Vagina (tissue), 2 donors: ENCODE results near the gene DOC2B. TPM values are rescaled to one million over a fixed set of nuclear protein-coding genes. Genes with fewer than 3 reads are reported as not detected.
"Not testable (repeated sequence)": the region's sequence is repeated elsewhere in the genome, so short reads cannot be mapped to it uniquely, and the experiment has no call there.

Experiments used
- DNase-seq, 2 donors: peaks; one replicate each; pipeline ENCODE4 v3.0.0-alpha.2; 2017; ENCODE audit errors: extremely low spot score in 2 of 2
- H3K27ac ChIP-seq: fragments of 200-600 bp; sonication (generic); one replicate; pipeline ENCODE4 v1.5.1; 2019
- H3K27me3 ChIP-seq: fragments of 200-600 bp; sonication (generic); one replicate; pipeline ENCODE4 v1.5.1; 2019
- H3K36me3 ChIP-seq, 2 donors: fragments of 200-600 bp; sonication (generic); one replicate each; pipeline ENCODE4 v1.5.1; 2017 to 2019
- H3K4me1 ChIP-seq: fragments of 200-600 bp; sonication (generic); one replicate; pipeline ENCODE4 v1.5.1; 2019
- H3K4me3 ChIP-seq, 2 donors: fragments of 200-600 bp; sonication (generic); 1 replicate in 1 of 2; 2 replicates in 1 of 2; pipeline ENCODE4 v1.5.1; 2016 to 2019
- H3K9me3 ChIP-seq: fragments of 200-600 bp; sonication (generic); one replicate; pipeline ENCODE4 v1.5.1; 2019
- POLR2A ChIP-seq, 2 donors: fragments of 450-650 bp; IDR thresholded peaks; one replicate each; pipeline ENCODE4 v1.6.1; 2017; ENCODE audit warnings: antibody characterized with exemption in 2 of 2, mild to moderate bottlenecking in 2 of 2, moderate library complexity in 2 of 2
- POLR2AphosphoS5 ChIP-seq, 2 donors: sonication (generic); formaldehyde crosslinking; IDR thresholded peaks; one replicate each; pipeline ENCODE4 v1.9.0; 2017; ENCODE audit warnings: antibody characterized with exemption in 2 of 2, mild to moderate bottlenecking in 2 of 2, low read depth in 1 of 2; ENCODE audit not compliant: insufficient read depth in 1 of 2
- intact Hi-C: fragments of 100-400 bp; cut with DNase I; formaldehyde crosslinking; loops from one replicate; pipeline ENCODE4 v1.15.1; 2023
- total RNA-seq: library from RNA; depleted of rRNA; stranded (reverse); fragments of >200 nt; gene quantifications from one replicate; pipeline ENCODE4 v1.2.3, GENCODE V29; 2016
- TF ChIP-seq, protein P1 (sequence below), 3 experiments: fragments of 450-650 bp in 2 of 3; fragments of 200-600 bp in 1 of 3; sonication (generic) in 1 of 3; IDR thresholded peaks; one replicate each; pipeline ENCODE4 v1.5.1; 2017 to 2019; ENCODE audit warnings: antibody characterized with exemption in 3 of 3, mild to moderate bottlenecking in 2 of 3, moderate library complexity in 2 of 3

Gene DOC2B
- total RNA-seq, 1 donor from 2014 or later = 10.1 TPM

DNA sequence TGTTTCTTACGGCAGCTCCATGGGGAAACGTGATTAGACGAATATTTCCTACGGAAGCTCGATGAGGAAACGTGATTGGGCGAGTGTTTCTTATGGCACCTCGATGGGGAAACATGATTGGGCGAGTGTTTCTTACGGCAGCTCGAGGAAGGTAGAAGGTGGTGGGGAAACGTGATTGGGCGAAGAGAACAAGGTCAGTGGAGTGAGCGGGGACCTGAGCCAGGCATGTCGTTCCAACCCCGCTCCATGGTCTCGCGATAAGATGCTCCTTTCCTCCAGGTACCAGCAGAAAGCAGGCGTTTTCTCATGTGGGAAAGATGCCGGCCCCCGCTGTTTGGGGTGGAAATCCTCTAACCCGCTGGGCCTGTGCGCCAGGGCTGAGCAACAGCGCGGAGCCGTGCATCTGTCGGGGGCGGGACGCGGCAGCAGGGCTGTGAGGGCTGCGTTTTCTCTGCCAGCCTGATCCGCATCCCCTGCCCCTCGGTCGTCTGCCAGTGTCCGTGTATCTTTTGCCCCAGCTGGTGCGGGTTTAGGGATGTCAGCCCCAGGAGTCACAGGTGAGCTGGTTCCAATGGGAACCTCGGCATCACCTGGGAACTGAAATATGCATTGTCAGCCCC lies 25.6 kb upstream of the DOC2B start:
- no peaks in the 10 kb centered on the region for H3K27me3 ChIP-seq
- no peak overlapping the region for H3K27ac ChIP-seq
- TF ChIP-seq POLR2AphosphoS5 (IDR thresholded peaks at IDR 0.05; ENCODE audit: insufficient read depth in 1 of 2, low read depth in 1 of 2) (no peak), POLR2A (IDR thresholded peaks at IDR 0.05) (no peak)
- TF ChIP-seq, protein P1, sequence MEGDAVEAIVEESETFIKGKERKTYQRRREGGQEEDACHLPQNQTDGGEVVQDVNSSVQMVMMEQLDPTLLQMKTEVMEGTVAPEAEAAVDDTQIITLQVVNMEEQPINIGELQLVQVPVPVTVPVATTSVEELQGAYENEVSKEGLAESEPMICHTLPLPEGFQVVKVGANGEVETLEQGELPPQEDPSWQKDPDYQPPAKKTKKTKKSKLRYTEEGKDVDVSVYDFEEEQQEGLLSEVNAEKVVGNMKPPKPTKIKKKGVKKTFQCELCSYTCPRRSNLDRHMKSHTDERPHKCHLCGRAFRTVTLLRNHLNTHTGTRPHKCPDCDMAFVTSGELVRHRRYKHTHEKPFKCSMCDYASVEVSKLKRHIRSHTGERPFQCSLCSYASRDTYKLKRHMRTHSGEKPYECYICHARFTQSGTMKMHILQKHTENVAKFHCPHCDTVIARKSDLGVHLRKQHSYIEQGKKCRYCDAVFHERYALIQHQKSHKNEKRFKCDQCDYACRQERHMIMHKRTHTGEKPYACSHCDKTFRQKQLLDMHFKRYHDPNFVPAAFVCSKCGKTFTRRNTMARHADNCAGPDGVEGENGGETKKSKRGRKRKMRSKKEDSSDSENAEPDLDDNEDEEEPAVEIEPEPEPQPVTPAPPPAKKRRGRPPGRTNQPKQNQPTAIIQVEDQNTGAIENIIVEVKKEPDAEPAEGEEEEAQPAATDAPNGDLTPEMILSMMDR (IDR thresholded peaks at IDR 0.05) = no peak
- H3K4me3 ChIP-seq = no peak overlapping the region
- no peaks in the 10 kb centered on the region for H3K4me1 ChIP-seq
- H3K9me3 ChIP-seq = no peaks in the 10 kb centered on the region
- no peak for DNase-seq
- no peaks in the 10 kb centered on the region for H3K36me3 ChIP-seq
- intact Hi-C loops = no loop called here

GRCh38 chr17:206484-206883 lies 25.0 kb upstream of the DOC2B start:
- DNase-seq, H3K27ac ChIP-seq, intact Hi-C loops, H3K36me3 ChIP-seq, H3K27me3 ChIP-seq, H3K4me3 ChIP-seq, H3K9me3 ChIP-seq, H3K4me1 ChIP-seq: not testable (repeated sequence)

- Histone ChIP-seq H3K27me3 (no peaks in the 10 kb centered on the region), H3K9me3 (no peaks in the 10 kb centered on the region), H3K36me3 (no peaks in the 10 kb centered on the region), H3K27ac (no peak overlapping the region), H3K4me1 (no peaks in the 10 kb centered on the region), H3K4me3 (no peak overlapping the region)
- TF ChIP-seq, protein P1 (IDR thresholded peaks at IDR 0.05) = no peak
- no peak for TF ChIP-seq POLR2AphosphoS5 (IDR thresholded peaks at IDR 0.05; ENCODE audit: insufficient read depth in 1 of 2, low read depth in 1 of 2)
- TF ChIP-seq POLR2A (IDR thresholded peaks at IDR 0.05) = no peak
- intact Hi-C loops = no loop called here
- DNase-seq = no peak
Observed at GRCh38 chr17:205817-206216, 24.4 kb upstream of the DOC2B start.

DNA sequence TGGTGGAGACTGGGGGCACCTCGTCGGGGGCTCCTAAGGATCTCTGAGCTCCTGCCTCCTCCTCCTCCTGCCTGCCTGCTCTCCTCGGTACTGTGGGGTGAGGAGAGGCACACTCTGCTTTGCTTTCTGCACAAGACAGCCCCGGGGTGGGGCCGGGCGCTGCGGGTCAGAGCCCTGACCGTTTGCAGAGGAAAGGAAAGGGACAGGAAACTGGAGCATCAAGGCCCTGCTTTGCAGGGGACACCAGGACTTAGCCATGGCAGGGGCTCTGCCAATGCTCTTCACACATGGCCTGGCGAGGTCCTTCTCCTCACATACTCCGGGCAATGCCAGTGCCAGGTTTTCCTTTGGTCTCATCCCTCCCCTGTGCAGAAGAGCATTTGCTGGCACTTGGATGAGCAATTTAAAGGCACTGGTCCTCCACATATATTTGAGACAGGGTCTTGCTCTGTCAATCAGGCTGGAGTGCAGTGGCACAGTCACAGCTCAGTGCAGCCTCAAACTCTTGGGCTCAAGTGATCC lies 23.8 kb upstream of the DOC2B start:
- DNase-seq = no peak
- intact Hi-C loops = no loop called here
- Histone ChIP-seq H3K9me3 (no peaks in the 10 kb centered on the region), H3K27me3 (no peaks in the 10 kb centered on the region), H3K4me1 (no peaks in the 10 kb centered on the region), H3K4me3 (no peak overlapping the region), H3K27ac (no peak overlapping the region), H3K36me3 (no peaks in the 10 kb centered on the region)
- no peak for TF ChIP-seq POLR2AphosphoS5 (IDR thresholded peaks at IDR 0.05; ENCODE audit: insufficient read depth in 1 of 2, low read depth in 1 of 2)
- TF ChIP-seq, protein P1 (IDR thresholded peaks at IDR 0.05) = no peak
- TF ChIP-seq POLR2A (IDR thresholded peaks at IDR 0.05) = no peak

DNA sequence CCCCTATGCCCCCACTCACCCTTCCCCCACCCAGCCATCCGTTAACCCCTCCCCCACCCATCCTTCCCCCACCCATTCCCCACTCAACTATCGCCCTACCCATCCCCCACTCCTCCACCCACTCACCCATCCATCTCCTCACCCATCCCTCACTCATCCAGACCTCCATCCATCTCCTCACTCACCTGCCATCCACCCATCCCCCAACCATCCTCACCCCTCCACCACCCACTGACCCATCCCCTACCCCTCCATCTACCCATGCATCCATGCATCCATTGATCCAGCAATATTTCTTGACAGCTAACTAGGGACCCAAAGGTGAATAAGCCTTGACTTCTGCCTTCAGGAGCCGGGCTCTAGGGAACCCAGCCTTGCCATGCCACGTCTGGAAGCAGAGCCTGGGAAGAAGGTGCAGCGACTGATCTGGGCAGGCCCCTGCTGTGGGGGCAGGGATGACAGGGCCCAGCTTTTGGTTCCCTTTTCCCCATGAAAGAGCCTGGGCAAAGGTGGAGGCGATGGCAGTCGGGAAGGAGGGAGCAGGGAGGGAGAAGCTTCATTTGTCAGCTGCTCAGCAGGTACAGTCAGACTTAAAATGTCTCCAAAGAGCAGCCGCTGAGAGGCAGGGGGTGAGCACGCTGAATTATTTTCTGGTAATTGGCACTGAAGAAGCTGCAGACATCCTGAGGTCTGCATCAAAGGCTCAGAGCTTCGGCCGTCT lies 23.1 kb upstream of the DOC2B start:
- DNase-seq = no peak
- Histone ChIP-seq H3K36me3 (no peaks in the 10 kb centered on the region), H3K27me3 (no peaks in the 10 kb centered on the region), H3K4me3 (no peak overlapping the region), H3K27ac (no peak overlapping the region), H3K9me3 (no peaks in the 10 kb centered on the region), H3K4me1 (no peaks in the 10 kb centered on the region)
- TF ChIP-seq, protein P1 (IDR thresholded peaks at IDR 0.05) = no peak
- no peak for TF ChIP-seq POLR2A (IDR thresholded peaks at IDR 0.05)
- no peak for TF ChIP-seq POLR2AphosphoS5 (IDR thresholded peaks at IDR 0.05; ENCODE audit: insufficient read depth in 1 of 2, low read depth in 1 of 2)
- intact Hi-C loops = no loop called here
